ENCODE results near the gene RS1. TPM values are rescaled to one million over a fixed set of nuclear protein-coding genes. Genes with fewer than 3 reads are reported as not detected.

Gene RS1
- total RNA-seq, 4 donors from 2014 or later = not detected

DNA sequence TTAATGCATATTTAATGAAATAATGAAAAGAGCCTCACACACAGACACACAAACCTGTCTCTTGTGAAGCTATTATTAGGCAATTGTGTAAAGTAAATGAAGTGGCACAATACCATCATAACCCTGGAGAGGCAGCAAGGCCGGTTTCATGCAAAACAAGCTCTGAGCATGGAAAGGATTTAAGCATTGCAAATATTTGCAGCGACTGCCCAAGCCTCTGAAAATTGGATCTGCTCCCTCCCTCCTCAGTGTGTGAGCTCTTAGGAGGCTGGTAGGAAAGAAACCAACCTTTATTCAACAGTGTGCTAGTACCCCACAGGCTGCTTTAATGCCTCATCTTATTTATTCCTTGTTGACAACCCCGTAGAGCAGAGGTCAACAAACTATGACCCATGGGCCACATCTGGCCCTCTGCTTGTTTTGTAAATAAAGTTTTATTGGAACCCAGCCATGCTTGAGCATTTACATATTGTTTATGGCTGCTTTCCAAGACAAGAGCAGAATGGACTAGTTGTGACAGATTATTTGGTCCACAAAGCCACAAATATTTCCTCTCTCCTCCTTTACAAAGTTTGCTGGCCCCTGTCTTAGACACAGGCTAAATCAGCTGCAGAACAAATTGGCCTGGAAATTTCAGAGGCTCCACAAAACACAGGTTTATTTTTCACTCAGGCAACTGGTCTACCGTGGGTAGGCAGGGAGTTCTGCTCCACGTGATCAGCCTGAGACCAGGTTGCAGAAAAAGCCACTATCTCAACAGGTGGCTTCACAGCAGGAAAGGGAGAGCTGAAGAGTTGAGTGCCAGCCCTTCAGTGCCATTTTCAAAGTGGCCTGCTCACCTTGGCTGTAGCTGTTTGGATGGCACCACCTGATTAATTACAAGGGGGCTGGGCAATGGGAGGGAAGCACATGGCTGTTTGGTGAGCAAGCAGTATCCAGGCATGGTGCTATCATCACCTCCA is 16.8 kb downstream of the RS1 start:
- Histone ChIP-seq H3K4me3 (no peak overlapping the region), H3K9me3 (no peaks in the 10 kb centered on the region), H3K27ac (no peak overlapping the region), H3K27me3 (no peaks in the 10 kb centered on the region), H3K4me1 (no peaks in the 10 kb centered on the region), H3K36me3 (no peaks in the 10 kb centered on the region)
- ATAC-seq = no peak
- TF ChIP-seq POLR2AphosphoS5 (IDR thresholded peaks at IDR 0.05) (no peak), EP300 (IDR thresholded peaks at IDR 0.05) (no peak), POLR2A (IDR thresholded peaks at IDR 0.05) (no peak)
- TF ChIP-seq, protein P1, sequence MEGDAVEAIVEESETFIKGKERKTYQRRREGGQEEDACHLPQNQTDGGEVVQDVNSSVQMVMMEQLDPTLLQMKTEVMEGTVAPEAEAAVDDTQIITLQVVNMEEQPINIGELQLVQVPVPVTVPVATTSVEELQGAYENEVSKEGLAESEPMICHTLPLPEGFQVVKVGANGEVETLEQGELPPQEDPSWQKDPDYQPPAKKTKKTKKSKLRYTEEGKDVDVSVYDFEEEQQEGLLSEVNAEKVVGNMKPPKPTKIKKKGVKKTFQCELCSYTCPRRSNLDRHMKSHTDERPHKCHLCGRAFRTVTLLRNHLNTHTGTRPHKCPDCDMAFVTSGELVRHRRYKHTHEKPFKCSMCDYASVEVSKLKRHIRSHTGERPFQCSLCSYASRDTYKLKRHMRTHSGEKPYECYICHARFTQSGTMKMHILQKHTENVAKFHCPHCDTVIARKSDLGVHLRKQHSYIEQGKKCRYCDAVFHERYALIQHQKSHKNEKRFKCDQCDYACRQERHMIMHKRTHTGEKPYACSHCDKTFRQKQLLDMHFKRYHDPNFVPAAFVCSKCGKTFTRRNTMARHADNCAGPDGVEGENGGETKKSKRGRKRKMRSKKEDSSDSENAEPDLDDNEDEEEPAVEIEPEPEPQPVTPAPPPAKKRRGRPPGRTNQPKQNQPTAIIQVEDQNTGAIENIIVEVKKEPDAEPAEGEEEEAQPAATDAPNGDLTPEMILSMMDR (IDR thresholded peaks at IDR 0.05) = no peak
- 51 to 60% methylated on average over 2 to 3 of the region's 5 CpGs for WGBS, 2 donors (ENCODE audit: low coverage in 1 of 2)

DNA sequence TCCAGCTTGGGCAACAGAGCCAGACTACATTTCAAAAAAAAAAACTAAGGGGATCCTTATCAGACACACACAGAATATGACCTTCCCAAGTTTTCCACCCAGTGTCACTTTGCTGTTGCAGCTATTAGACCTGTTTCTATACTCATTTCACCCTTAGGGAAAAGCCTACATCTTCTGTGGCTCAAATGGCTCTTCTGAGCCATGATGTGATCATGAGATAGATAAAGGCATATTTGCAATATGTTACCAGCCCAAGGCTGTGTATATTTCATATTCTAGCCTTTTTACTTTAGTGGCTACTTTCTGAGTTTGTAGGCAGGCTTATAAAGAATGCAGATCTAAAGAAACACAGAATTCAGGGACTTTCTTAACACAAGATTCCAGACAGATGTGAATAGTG is 19.3 kb downstream of the RS1 start:
- H3K27ac ChIP-seq = no peak overlapping the region
- no peaks in the 10 kb centered on the region for H3K9me3 ChIP-seq
- H3K27me3 ChIP-seq = no peaks in the 10 kb centered on the region
- TF ChIP-seq POLR2A (IDR thresholded peaks at IDR 0.05) (no peak), EP300 (IDR thresholded peaks at IDR 0.05) (no peak), POLR2AphosphoS5 (IDR thresholded peaks at IDR 0.05) (no peak)
- TF ChIP-seq, protein P1 (IDR thresholded peaks at IDR 0.05) = no peak
- no peaks in the 10 kb centered on the region for H3K4me1 ChIP-seq
- no peak overlapping the region for H3K4me3 ChIP-seq
- ATAC-seq = no peak
- no peaks in the 10 kb centered on the region for H3K36me3 ChIP-seq

DNA sequence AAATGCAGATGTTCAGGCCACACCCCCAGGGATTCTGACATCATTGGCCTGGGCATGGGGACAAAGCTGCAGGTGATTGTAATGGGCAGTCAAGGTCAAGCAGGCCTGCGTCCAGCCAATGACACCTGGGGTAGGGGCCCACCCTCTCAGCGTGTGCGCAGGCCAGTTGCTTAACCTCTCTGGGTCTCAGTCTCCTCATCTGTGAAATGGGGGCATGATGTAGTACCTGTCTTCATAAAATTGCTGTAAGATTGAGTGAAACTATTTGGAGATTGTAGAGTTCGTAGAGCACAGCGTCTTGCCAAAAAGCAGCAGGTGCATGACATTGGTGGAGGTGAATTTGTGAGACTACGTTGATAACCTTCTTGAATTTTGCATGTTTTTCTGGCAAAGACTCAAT is 21.2 kb downstream of the RS1 start:
- no peak for ATAC-seq
- H3K27ac ChIP-seq = no peak overlapping the region
- no peaks in the 10 kb centered on the region for H3K27me3 ChIP-seq
- no peak overlapping the region for H3K4me3 ChIP-seq
- no peaks in the 10 kb centered on the region for H3K36me3 ChIP-seq
- H3K4me1 ChIP-seq = no peaks in the 10 kb centered on the region
- TF ChIP-seq POLR2A (IDR thresholded peaks at IDR 0.05) = no peak
- TF ChIP-seq POLR2AphosphoS5 (IDR thresholded peaks at IDR 0.05) = no peak
- TF ChIP-seq, protein P1 (IDR thresholded peaks at IDR 0.05) = no peak
- no peak for TF ChIP-seq EP300 (IDR thresholded peaks at IDR 0.05)
- 100% methylated on average over 2 to 3 of the region's 6 CpGs for WGBS, 2 donors (ENCODE audit: low coverage in 1 of 2)
- H3K9me3 ChIP-seq = no peaks in the 10 kb centered on the region

DNA sequence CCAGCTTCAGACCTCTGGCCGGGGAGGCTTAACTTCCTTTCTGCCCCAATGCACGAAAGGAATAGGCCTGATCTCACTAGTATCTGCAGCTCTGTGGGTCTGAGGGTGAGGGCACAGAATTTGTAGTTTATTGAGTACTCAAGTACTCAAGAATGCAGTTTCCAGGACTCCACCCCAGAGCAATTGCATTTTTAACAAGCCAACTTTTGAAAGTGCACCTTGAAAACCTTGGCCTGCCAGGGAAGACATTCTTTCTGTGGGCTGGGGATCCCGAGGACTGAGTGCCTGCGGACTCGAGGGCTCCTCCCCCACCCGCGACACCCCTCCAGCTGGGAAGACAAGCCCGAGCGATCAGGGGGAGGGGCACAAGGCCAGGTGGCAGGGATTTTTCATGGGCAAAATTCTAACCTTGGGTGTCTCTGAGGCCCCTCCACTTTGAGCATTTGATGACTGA is 22.4 kb downstream of the RS1 start:
- no peaks in the 10 kb centered on the region for H3K4me1 ChIP-seq
- no peak overlapping the region for H3K27ac ChIP-seq
- no peaks in the 10 kb centered on the region for H3K27me3 ChIP-seq
- TF ChIP-seq POLR2A (IDR thresholded peaks at IDR 0.05) (no peak), POLR2AphosphoS5 (IDR thresholded peaks at IDR 0.05) (no peak), EP300 (IDR thresholded peaks at IDR 0.05) (no peak)
- TF ChIP-seq, protein P1 (IDR thresholded peaks at IDR 0.05) = no peak
- no peaks in the 10 kb centered on the region for H3K36me3 ChIP-seq
- 35% methylated on average over 3 of the region's 9 CpGs; no CpG with 5 or more reads in 1 of the 2 donors for WGBS, 2 donors (ENCODE audit: low coverage in 1 of 2)
- no peak for ATAC-seq
- no peak overlapping the region for H3K4me3 ChIP-seq
- no peaks in the 10 kb centered on the region for H3K9me3 ChIP-seq

DNA sequence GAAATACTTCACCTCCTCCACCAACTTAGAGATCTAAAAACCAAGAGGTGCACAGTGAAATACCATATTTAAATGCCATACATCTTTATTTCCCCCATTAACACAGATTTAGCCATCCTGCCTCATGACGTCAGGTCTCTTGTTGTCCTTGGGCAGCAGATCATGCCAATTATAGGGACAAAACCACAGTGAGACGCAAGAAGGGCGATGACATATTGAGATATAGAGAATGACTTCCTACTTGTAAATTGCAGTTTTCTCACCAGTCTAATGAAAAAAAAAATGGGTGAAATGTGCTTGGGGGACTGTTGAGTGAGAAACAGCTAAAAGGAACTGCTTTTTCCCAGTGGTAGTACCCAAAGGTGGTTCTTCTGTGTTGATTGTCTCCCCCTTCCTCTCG is 24.3 kb downstream of the RS1 start:
- H3K4me1 ChIP-seq = no peaks in the 10 kb centered on the region
- no peaks in the 10 kb centered on the region for H3K27me3 ChIP-seq
- H3K9me3 ChIP-seq = no peaks in the 10 kb centered on the region
- no peak overlapping the region for H3K4me3 ChIP-seq
- ATAC-seq = no peak
- TF ChIP-seq, protein P1 (IDR thresholded peaks at IDR 0.05) = no peak
- no peak for TF ChIP-seq POLR2A (IDR thresholded peaks at IDR 0.05)
- no peak for TF ChIP-seq EP300 (IDR thresholded peaks at IDR 0.05)
- no peak for TF ChIP-seq POLR2AphosphoS5 (IDR thresholded peaks at IDR 0.05)
- 57 to 100% methylated on average over 1 to 2 of the region's 4 CpGs for WGBS, 2 donors (ENCODE audit: low coverage in 1 of 2)
- H3K36me3 ChIP-seq = no peaks in the 10 kb centered on the region
- H3K27ac ChIP-seq = no peak overlapping the region

Data from gastroesophageal sphincter (tissue), 4 donors.